GM19467 (cell line): Measurements from ENCODE around the gene BRF1.
"Not testable (repeated sequence)": the region's sequence is repeated elsewhere in the genome, so short reads cannot be mapped to it uniquely, and the experiment has no call there.

Experiments
- ATAC-seq: cut with Tn5 transposase; IDR thresholded peaks from one replicate; pipeline ENCODE4 v1.9.1; 2021; ENCODE audit warnings: mild to moderate bottlenecking, moderate library complexity; ENCODE audit not compliant: unreplicated experiment

BRF1 gene, protein sequence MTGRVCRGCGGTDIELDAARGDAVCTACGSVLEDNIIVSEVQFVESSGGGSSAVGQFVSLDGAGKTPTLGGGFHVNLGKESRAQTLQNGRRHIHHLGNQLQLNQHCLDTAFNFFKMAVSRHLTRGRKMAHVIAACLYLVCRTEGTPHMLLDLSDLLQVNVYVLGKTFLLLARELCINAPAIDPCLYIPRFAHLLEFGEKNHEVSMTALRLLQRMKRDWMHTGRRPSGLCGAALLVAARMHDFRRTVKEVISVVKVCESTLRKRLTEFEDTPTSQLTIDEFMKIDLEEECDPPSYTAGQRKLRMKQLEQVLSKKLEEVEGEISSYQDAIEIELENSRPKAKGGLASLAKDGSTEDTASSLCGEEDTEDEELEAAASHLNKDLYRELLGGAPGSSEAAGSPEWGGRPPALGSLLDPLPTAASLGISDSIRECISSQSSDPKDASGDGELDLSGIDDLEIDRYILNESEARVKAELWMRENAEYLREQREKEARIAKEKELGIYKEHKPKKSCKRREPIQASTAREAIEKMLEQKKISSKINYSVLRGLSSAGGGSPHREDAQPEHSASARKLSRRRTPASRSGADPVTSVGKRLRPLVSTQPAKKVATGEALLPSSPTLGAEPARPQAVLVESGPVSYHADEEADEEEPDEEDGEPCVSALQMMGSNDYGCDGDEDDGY

DNA sequence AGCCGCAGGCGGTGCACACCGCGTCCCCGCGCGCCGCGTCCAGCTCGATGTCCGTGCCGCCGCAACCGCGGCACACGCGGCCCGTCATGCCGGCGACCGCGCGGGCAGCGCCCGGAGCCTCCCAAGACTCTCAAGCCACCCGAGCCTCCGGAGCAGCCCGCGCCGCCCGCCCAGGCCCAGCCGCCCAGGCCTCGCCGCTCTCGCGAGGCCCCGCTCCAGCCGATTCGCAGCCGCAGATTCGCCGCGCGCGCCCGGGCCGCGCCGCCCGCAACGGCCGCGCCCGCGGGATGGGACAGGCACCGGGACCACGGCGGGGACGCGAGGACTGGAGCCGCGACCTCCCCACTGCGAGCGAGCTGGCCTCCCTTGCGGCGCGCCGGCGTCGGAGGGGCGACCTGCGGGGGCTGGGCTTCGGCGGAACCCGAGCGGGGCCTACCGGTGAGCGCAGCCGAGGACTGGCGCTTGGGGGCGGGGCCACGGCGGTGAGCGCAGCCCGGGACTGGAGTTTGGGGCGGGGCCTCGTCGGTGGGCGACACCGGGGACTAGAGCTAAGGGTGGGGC lies at the start of gene BRF1:
BRF1 (minus strand) TSS at position 460 of the 561 bp plus-strand sequence; CDS start at position 88, 372 bp downstream.
- peak; percentile 84 for ATAC-seq

DNA sequence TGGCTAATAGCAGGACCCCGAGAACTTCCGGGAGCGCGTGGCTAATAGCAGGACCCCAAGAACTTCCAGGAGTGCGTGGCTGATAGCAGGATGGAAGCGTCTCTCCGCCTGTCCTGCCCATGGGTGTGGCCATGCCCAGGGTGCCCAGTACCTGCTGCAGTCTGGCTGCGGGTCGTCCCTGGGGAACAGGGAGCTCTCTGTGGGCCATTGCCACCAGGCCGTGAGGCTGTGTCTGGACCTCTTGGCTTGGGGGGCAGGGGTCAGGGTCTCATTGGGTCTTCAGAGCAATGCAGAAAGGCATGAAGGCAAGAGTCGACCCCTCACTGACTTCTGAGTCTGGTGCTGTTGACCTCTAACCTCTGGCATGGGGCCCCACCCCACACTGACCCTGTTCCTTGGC lies 49.2 kb upstream of the BRF1 start:
- no peak for ATAC-seq

DNA sequence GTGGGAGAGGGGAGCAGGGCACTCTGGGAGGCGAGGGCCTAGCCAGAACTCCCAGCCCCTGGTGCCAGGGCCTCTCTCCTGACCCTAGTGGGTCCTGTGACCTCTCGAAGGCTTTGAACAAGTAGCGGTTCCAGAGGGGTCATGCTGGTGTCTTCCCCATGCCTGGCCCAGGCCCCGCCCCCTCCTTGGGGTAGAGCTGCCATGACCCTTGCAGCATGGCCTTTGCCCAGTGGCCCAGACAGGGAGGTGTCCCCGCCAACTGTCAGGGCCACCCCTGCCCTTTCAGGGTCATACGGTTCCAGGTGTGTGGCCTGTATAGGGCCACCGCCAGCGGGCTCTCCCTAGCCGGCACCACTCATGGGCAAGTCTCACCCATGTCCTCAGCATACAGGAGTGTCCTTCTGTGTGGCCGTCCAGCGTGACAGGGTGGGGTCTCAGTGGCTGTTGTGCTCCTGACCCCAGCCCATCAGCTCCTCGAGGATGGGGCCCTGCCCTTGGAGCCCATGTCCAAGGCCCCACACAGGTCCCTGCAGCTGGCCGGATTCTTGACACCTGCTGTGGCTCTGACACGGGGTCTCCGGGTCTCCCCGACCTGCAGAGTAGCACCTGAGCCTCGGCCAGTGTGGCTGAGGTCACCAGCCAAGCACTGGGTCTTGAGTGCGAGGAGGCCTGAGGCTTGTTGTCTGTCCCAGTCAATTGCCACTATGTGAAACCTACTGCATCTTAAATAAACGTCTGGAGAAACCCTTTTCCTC lies 48.3 kb upstream of the BRF1 start:
- no peak for ATAC-seq

DNA sequence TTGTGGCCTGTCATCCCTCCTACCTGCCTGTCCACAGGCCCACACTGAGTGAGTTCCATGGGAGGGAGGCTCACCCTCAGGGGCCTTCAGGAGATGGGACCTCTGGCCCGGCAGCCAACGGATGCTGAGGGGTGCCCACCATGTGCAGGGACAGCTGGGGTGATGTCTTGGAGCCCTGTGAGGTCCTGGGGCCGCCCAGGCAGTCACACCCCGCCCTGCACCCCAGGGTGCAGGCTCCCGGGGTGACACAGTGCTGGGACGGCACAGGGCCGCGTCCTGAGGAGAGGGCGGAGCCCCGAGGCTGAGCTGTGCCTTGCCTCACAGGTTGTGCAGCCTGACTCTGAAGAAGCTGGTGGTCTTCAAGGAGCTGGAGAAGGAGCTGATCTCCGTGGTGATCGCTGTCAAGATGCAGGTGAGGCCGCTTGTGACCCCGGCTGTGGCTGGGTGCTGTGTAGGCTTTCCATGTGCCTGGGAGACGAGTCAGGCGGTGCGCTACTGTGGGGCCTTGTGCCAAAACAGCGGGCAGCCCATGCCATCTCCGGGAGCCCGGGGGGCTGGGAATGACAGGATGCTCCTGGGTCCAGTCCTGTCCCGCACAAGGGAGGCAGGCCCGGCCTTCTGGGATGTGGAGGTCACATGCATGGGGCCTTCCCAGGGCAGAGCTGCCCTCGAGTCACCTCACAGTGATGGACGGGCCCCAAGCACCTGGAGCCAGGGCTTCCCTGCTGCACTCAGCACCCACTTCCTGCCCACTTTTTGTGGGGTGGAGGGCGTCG lies 47.6 kb upstream of the BRF1 start:
- no peak for ATAC-seq

DNA sequence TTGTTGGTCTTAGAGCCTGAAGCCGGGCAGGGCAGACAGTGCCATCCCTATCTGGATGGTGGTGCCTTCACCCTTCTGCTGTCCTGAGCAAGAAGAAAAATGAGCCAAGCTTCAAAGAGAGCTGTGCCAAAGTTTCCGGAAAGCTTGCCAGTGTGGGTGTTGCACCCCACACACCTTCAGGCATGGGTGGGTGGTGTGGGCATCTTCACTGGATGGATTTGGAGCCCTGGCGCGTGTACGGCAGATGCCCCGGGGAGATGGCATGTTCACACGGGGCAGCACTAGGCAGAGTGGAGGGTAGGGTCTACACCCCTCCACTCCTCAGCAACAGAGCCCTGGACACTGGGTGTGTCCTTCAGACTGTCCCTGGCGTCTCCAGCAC lies 46.8 kb upstream of the BRF1 start:
- no peak for ATAC-seq

DNA sequence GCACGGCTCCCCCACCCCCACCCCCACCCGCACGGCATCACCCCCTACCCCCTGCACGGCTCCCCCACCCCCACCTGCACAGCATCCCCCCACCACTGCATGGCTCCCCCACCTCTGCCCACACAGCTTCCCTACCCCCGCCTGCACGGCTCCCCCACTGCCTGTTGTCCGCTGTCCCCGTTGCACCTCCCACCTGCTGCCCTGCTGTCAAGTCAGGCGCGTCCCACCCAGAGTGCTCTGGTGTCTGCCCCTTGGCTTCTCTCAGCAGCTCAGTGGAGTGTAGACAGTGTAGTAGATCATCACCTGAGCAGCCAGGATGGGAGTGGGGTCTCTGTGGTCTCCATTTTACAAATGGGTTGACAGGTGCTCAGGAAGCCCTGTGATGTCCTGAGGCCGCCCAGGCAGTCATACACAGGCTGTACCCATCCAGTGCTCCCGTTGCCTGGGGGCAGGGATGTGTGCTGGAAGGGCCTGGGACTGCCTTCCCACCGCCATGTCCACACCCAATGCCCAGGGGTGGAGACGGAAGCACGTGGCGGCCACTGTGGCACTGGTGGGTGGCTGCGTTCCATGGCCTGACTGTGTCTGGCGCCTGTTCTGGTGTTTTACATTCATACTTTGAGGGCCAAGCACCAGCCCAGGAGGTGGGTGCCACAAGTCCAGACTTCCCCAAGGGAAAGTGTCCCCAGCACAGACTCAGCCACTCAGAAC lies 46.2 kb upstream of the BRF1 start:
- ATAC-seq: no peak

DNA sequence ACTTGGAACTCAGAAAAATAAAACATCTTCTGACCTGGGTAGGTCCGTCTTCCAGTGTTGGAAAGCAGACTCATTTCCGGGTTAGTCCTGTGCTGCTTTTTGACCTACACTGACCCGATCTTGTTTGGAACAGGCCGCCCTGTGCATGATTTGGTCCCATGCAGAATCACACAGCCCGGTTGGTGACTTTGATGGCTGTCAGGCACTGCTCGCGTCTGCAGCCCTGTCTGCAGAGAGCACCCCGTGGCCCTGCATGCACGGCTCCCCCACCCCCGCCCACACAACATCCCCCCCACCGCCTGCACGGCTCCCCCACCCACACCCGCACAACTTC lies 45.4 kb upstream of the BRF1 start:
- no peak for ATAC-seq

DNA sequence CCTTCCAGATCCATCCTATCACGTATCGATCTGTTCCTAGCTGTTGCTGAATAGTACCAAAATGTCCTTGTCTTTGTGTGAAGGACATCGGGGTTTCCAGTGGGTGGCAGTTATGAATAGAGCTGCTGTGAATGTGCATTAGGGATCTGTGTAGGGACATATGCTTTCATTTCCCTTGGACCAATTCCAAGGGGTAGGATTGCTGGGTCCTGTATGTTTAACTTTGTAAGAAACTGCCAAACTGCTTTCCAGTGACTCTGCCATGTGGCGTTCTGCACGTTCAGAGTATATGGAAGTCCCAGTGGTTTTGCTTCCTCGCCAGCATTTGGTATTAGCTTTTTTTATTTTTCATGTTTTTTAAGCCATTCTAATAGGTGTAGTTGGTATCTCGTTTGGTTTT lies 42.4 kb upstream of the BRF1 start:
- no peak for ATAC-seq

DNA sequence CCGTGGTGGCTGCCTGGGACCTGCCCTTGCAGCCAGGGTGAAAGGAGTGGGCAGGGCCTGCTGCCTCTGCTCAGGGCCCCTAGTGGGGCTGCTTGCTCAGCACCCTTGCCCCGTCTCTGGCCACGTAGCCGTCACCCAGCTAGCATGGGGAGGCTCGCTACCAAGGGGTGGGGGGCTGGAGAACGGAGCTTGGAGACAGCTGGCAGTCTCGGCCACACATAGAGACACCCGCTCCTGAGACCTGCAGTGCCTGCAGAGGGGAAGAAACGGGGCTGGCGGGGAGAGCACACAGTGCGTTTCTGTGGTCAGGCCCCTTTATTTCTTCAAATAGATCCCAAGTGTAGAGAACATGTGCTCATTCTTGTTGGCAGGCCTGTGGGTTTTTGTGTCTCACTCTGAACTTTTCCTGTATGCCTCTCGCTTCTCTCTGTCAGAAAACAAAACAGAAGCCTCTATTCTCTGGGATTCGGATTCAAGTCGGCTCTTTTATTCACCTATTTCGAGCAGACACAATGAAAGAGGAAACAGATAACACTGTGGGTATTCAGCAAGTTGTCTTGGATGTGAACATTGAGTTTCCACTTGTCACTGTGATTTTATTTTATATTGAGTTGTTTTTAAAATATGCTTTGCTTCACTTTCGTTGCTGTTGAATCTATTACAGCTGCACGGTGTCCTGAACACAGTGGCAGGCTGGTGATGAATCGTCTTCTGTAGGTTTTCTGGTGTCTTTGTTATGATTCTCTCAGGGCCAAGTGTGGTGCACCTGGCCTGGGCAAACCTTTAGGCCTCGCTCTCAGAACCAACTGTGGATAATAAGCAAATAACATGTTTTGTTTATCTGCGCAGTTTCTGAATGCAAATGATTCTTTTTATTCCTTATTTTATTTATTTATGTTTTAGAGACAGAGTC lies 40.3 kb upstream of the BRF1 start:
- ATAC-seq: no peak

DNA sequence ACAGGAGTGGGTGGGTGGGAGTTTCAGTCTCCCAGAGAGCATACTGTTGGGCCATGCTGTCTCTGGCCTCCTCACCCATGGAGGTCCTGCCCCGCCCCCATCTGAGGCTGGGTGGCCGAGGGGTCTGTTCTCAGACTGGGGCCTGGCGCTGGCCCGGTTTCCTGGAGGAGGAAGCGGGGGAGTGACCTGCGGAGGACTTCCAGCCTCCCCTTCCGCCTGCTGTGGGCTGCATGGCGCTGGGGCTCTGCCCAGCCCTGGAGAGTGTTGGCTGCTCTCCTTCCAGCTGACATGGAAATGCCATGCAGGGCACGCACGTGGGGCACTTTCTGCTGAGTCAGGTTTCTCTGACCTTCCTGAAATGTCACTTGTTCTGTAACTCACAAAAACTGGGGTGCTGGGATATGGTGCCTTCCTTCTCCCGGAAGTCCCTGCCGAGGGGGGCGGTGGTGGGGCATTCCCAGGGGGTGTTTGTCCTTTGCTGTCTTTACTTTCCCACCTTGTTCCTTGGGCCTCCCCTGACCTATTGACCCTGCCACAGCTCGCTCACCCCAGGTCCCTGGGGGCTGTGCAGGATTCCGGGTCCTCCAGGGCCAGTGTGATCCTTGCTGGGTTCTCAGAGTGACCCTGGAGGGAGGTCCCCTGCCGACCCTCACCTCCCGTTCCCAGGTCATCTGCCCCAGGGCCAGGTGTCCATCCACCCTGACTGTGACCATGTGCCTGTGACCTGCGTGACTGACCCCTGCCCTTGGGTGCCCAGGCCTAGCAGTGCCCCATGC lies 37.4 kb upstream of the BRF1 start:
- no peak for ATAC-seq

DNA sequence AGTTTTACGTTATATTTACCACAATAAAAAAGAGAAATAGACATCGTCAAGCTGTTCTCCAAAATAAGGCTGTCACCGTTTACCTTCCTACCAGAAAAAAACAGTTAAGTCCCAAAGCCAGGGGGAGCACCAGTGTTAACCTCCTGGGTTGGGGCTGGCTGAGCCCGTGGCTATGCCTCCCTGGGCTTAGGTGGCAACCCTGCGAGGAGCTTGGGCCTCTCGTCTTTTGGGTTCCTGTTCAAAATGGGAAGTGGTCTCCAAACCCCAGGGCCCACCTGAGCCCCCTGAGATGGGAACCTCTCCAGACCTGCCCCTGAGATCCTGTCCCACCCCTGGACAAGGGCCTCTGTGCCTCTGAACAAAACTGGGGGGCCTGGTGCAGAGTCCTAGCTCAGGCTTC lies 36.6 kb upstream of the BRF1 start:
- ATAC-seq: no peak

DNA sequence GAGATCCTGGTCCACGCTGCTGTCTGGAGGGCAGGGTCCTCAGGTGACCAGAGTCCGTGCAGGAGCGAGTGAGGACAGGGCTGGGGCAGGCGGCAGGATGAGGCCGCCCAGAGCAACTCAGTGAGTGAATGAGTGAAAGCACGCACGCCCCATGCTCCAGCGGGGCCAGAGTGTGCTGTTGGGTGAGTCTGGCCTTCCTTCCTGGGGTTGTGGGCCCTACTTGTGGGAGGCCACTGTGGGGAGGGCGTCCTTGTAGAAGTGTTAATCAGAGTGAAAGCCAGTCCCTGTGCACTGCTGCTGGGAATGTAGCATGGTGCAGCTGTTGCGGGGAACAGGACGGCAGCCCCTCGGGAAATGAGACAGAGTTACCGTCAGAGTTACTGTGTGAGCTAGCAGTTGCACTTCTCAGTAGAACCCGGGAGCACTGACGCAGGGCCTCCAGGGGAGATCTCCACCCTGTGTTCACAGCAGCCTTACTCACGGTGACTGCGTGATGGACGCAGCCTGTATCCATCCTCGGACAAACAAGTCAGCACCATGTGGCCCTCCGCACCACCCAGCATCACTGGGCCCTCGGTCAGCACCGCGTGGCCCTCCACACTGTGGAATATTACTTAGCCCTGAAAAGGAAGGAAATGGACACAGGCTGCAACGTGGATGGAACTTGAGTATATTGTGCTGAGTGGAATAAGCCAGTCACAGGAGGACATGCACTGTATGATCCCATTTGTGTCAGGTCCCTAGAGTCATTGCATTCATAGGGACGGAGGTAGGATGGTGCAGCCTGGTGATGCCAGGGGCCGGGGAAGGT lies 35.9 kb upstream of the BRF1 start:
- ATAC-seq: no peak

DNA sequence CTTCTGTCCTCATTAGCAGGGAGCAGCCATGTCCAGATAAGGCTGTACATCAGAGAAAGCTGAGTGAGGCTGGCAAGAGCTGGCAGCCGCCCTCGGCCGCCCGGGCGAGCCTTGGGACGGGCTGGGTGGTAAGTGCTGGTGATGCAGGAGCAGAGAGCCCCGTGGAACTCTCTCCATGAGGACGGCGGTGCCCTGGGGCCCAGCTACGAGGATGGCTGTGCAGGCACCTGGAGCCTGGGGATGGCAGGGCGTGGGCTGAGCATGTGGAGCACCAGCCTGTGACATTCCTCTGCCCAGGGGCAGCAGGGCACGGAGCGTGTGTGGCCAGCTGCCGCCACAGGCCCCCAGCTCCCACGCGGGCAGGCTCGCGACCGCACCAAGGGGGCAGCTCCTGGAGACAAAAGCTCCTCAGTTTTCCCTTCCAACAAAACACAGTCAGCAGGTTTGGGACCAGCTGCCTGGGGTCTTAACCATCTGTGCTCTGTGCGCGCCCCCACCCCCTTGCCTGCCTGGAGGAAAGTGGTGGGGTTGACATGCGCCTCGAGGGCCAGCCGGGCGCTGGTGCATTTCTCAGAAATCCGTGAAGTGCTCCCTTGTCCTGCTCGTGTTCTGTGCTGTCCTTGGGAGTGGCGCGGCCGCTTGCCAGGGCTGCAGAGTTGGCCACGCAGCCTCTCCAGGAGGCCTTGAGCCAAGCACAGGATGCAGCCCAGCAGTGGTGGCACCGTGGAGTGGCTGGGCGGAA lies 35.1 kb upstream of the BRF1 start:
- no peak for ATAC-seq

DNA sequence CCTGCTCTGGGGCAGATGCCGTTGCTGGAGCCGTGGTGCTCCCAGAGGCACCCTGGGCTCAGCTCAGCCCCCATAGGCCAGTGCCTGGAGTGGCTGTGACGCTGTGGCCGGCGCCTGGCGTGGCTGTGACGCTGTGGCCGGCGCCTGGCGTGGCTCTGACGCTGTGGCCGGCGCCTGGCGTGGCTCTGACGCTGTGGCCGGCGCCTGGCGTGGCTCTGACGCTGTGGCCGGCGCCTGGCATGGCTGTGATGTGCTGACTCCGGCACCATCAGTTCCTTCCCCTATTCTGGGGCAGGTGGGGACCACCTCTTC lies 34.4 kb upstream of the BRF1 start:
- not testable (repeated sequence) for ATAC-seq

DNA sequence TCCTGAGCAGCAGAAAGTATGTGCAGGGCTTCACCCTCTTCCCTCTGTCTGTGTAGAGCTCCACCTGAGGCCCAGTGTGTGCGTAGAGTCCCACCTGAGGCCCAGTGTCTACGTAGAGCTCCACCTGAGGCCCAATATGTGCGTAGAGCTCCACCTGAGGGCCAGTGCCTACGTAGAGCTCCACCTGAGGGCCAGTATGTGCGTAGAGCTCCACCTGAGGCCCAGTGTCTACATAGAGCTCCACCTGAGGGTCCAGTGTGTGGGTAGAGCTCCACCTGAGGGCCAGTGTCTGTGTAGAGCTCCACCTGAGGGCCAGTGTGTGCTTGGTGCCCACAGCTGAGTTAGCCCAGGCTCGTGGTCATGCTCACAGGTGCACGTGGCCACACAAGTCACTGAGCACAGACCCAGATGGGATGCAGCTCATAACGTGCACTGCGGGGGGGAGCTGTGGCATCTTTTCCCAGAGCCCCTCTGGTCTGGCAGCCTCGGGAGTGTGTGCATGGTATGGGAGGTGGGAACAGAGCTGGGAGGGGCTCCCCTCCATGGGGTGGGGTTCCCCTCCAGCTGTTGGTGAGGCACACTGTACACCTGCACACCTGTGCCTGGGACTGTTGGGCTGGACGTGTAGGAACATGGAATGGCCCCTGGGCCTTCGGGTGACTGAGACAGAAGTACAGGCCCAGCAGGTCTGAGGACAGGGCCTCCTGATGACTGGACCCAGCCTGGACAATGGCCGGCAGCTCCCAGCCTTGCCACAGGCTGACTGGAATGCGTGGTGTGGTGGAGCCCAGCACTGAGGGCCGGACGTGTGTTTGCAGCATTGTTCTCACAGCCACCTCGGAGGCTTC lies 33.8 kb upstream of the BRF1 start:
- ATAC-seq: no peak
